HG03039 (cell line): ENCODE data around the gene ARL8B.

Experiments
- ATAC-seq: cut with Tn5 transposase; IDR thresholded peaks from one replicate; pipeline ENCODE4 v1.9.1; 2021; ENCODE audit warnings: mild to moderate bottlenecking, moderate library complexity; ENCODE audit not compliant: unreplicated experiment

Gene ARL8B

GRCh38 chr3:5202222-5202621, 80.1 kb downstream of the ARL8B start:
- no peak for ATAC-seq

GRCh38 chr3:5205165-5205941, 83.3 kb downstream of the ARL8B start:
- peak; percentile 97 for ATAC-seq

- no peak for ATAC-seq
Observed at GRCh38 chr3:5210926-5211325, 88.8 kb downstream of the ARL8B start.

GRCh38 chr3:5212628-5213573, 90.8 kb downstream of the ARL8B start:
- ATAC-seq: no peak

- ATAC-seq: no peak
Observed at GRCh38 chr3:5213574-5213966, 91.5 kb downstream of the ARL8B start.

GRCh38 chr3:5214352-5214751, 92.3 kb downstream of the ARL8B start:
- no peak for ATAC-seq

- no peak for ATAC-seq
Observed at GRCh38 chr3:5217824-5218595, 95.9 kb downstream of the ARL8B start.

- no peak for ATAC-seq
Observed at GRCh38 chr3:5218815-5219214, 96.7 kb downstream of the ARL8B start.

GRCh38 chr3:5219216-5219615, 97.1 kb downstream of the ARL8B start:
- ATAC-seq: no peak

- ATAC-seq: no peak
Observed at GRCh38 chr3:5220193-5220592, 98.1 kb downstream of the ARL8B start.

- no peak for ATAC-seq
Observed at GRCh38 chr3:5220667-5221431, 98.8 kb downstream of the ARL8B start.

- ATAC-seq: no peak
Observed at GRCh38 chr3:5221701-5222100, 99.6 kb downstream of the ARL8B start.

- no peak for ATAC-seq
Observed at GRCh38 chr3:5222283-5223005, 100.4 kb downstream of the ARL8B start.

- no peak for ATAC-seq
Observed at GRCh38 chr3:5226783-5227182, 104.7 kb downstream of the ARL8B start.

- ATAC-seq: no peak
Observed at GRCh38 chr3:5227812-5228211, 105.7 kb downstream of the ARL8B start.

- no peak for ATAC-seq
Observed at GRCh38 chr3:5229414-5229813, 107.3 kb downstream of the ARL8B start.
